Measurements from ENCODE around the gene ARHGAP42. TPM values are rescaled to one million over a fixed set of nuclear protein-coding genes. Genes with fewer than 3 reads are reported as not detected.

Gene ARHGAP42
- total and polyA plus RNA-seq, 4 donors, result 3.8 to 17.2 (median 12.0) TPM

DNA sequence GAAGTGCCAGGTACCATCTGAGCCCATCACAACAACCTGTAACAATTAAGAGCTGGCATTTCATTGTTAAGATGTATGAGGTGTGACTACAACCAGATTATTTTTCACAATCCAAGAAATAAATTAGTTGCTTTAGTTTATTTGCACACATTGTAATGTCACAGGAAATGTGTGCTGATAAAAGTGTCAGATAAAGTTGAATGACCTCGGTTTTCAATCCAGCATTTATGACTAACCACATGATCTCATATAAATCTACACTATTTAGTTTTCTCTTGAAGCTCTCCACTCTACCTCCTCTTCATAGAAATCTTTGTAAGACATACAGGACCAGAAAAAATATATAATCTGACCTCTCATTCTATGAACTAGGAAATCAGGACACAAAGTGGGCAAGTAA lies 276.3 kb downstream of the ARHGAP42 start:
- no peak for DNase-seq (ENCODE audit: low spot score)
- peaks cover 0 to 20% (median 10%) of the 10 kb centered on the region in 4 donors for H3K36me3 ChIP-seq (ENCODE audit: control insufficient read depth in 4 of 4, insufficient read depth in 3 of 4, low read depth in 1 of 4, low read length in 3 of 4)
- no peak overlapping the region for H3K9ac ChIP-seq (ENCODE audit: low read depth in 1 of 2, low read length in 2 of 2)
- no peak overlapping the region for H3K27ac ChIP-seq (ENCODE audit: low read depth in 1 of 2, low read length in 2 of 2)
- TF ChIP-seq RAD21 (IDR thresholded peaks at IDR 0.05) (no peak), NR2F2 (IDR thresholded peaks at IDR 0.05) (no peak), HNF4G (IDR thresholded peaks at IDR 0.05) (no peak), EGR1 (IDR thresholded peaks at IDR 0.05; ENCODE audit: low read depth in 2 of 2) (no peak), SP1 (IDR thresholded peaks at IDR 0.05) (no peak), HNF4A (conservative IDR thresholded peaks at IDR 0.05) (no peak), GABPA (IDR thresholded peaks at IDR 0.05 in 1 of 2, conservative IDR thresholded peaks at IDR 0.05 in 1 of 2) (no peak), JUND (IDR thresholded peaks at IDR 0.05) (no peak), TAF1 (conservative IDR thresholded peaks at IDR 0.05) (no peak), FOXA1 (IDR thresholded peaks at IDR 0.05) (no peak), RXRA (IDR thresholded peaks at IDR 0.05) (no peak), YY1 (IDR thresholded peaks at IDR 0.05) (no peak)
- TF ChIP-seq, protein P1, sequence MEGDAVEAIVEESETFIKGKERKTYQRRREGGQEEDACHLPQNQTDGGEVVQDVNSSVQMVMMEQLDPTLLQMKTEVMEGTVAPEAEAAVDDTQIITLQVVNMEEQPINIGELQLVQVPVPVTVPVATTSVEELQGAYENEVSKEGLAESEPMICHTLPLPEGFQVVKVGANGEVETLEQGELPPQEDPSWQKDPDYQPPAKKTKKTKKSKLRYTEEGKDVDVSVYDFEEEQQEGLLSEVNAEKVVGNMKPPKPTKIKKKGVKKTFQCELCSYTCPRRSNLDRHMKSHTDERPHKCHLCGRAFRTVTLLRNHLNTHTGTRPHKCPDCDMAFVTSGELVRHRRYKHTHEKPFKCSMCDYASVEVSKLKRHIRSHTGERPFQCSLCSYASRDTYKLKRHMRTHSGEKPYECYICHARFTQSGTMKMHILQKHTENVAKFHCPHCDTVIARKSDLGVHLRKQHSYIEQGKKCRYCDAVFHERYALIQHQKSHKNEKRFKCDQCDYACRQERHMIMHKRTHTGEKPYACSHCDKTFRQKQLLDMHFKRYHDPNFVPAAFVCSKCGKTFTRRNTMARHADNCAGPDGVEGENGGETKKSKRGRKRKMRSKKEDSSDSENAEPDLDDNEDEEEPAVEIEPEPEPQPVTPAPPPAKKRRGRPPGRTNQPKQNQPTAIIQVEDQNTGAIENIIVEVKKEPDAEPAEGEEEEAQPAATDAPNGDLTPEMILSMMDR (IDR thresholded peaks at IDR 0.05; ENCODE audit: low read depth, low read length, missing input control), result no peak
- TF ChIP-seq, protein P2, sequence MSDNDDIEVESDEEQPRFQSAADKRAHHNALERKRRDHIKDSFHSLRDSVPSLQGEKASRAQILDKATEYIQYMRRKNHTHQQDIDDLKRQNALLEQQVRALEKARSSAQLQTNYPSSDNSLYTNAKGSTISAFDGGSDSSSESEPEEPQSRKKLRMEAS (IDR thresholded peaks at IDR 0.05), result no peak
- TF ChIP-seq, protein P3, sequence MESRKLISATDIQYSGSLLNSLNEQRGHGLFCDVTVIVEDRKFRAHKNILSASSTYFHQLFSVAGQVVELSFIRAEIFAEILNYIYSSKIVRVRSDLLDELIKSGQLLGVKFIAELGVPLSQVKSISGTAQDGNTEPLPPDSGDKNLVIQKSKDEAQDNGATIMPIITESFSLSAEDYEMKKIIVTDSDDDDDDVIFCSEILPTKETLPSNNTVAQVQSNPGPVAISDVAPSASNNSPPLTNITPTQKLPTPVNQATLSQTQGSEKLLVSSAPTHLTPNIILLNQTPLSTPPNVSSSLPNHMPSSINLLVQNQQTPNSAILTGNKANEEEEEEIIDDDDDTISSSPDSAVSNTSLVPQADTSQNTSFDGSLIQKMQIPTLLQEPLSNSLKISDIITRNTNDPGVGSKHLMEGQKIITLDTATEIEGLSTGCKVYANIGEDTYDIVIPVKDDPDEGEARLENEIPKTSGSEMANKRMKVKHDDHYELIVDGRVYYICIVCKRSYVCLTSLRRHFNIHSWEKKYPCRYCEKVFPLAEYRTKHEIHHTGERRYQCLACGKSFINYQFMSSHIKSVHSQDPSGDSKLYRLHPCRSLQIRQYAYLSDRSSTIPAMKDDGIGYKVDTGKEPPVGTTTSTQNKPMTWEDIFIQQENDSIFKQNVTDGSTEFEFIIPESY (IDR thresholded peaks at IDR 0.05), result no peak
- TF ChIP-seq, protein P4, sequence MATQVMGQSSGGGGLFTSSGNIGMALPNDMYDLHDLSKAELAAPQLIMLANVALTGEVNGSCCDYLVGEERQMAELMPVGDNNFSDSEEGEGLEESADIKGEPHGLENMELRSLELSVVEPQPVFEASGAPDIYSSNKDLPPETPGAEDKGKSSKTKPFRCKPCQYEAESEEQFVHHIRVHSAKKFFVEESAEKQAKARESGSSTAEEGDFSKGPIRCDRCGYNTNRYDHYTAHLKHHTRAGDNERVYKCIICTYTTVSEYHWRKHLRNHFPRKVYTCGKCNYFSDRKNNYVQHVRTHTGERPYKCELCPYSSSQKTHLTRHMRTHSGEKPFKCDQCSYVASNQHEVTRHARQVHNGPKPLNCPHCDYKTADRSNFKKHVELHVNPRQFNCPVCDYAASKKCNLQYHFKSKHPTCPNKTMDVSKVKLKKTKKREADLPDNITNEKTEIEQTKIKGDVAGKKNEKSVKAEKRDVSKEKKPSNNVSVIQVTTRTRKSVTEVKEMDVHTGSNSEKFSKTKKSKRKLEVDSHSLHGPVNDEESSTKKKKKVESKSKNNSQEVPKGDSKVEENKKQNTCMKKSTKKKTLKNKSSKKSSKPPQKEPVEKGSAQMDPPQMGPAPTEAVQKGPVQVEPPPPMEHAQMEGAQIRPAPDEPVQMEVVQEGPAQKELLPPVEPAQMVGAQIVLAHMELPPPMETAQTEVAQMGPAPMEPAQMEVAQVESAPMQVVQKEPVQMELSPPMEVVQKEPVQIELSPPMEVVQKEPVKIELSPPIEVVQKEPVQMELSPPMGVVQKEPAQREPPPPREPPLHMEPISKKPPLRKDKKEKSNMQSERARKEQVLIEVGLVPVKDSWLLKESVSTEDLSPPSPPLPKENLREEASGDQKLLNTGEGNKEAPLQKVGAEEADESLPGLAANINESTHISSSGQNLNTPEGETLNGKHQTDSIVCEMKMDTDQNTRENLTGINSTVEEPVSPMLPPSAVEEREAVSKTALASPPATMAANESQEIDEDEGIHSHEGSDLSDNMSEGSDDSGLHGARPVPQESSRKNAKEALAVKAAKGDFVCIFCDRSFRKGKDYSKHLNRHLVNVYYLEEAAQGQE (IDR thresholded peaks at IDR 0.05), result no peak
- TF ChIP-seq, protein P5, sequence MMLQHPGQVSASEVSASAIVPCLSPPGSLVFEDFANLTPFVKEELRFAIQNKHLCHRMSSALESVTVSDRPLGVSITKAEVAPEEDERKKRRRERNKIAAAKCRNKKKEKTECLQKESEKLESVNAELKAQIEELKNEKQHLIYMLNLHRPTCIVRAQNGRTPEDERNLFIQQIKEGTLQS (IDR thresholded peaks at IDR 0.05), result no peak
- 64% methylated on average over 1 of the region's 1 CpG for WGBS
- H3K4me3 ChIP-seq (ENCODE audit: low read depth in 1 of 3, low read length in 3 of 3), result no peak overlapping the region
- no peaks in the 10 kb centered on the region for H3K9me3 ChIP-seq (ENCODE audit: control insufficient read depth in 4 of 4, low read length in 3 of 4)
- H3K27me3 ChIP-seq (ENCODE audit: control insufficient read depth in 4 of 4, insufficient read depth in 4 of 4, low read length in 3 of 4), result no peaks in the 10 kb centered on the region
- H3K4me1 ChIP-seq (ENCODE audit: control insufficient read depth in 4 of 4, insufficient read depth in 4 of 4, low read length in 3 of 4), result no peaks in the 10 kb centered on the region

Data from liver (tissue), 9 donors.